Endothelial cell of umbilical vein (primary cell): ENCODE measurements around the gene NAA20. TPM values are rescaled to one million over a fixed set of nuclear protein-coding genes. Genes with fewer than 3 reads are reported as not detected.

ENCODE experiments used
- BruUV-seq: library from RNA; stranded (reverse); fragments of 400-500 nt; replicated peaks from 2 replicates; lab custom pipeline; 2021; lab: Mats Ljungman, UMichigan
- CTCF ChIA-PET: fragments of 300-600, 350-600 bp; sonication (Branson Sonifier 250); formaldehyde crosslinking; loops from one replicate; lab custom pipeline; 2021; ENCODE audit warnings: antibody characterized with exemption, inconsistent platforms; lab: Charles Lee
- POLR2A ChIA-PET: fragments of 300-600, 350-600 bp; sonication (Branson Sonifier 250); formaldehyde crosslinking; loops from one replicate; lab custom pipeline; 2021; ENCODE audit warnings: antibody characterized with exemption, inconsistent platforms; lab: Charles Lee
- DNase-seq: peaks from one replicate; pipeline ENCODE4 v3.0.0-alpha.2; 2011; ENCODE audit warnings: low read depth, low spot score
- FAIRE-seq: peaks from 2 replicates; lab custom pipeline; 2011; peaks lifted over from hg19 to GRCh38; lab: Jason Lieb, UNC
- H2AFZ ChIP-seq: 2 replicates; pipeline ENCODE4 v1.6.0; 2012; ENCODE audit warnings: low read depth, low read length, control low read depth, inconsistent platforms
- H3K27ac ChIP-seq: 2 replicates; pipeline ENCODE4 v1.5.1; 2011; ENCODE audit warnings: low read depth, mild to moderate bottlenecking, control low read depth, low read length, moderate library complexity; ENCODE audit not compliant: insufficient read depth
- H3K27me3 ChIP-seq, 2 experiments: 2 replicates each; pipeline versions ENCODE4 v1.6.0 to v1.6.1; 2011; ENCODE audit warnings: low read length in 2 of 2, mixed read lengths in 1 of 2; ENCODE audit not compliant: control insufficient read depth in 2 of 2, insufficient read depth in 2 of 2
- H3K36me3 ChIP-seq, 2 experiments: 2 replicates in 1 of 2; 3 replicates in 1 of 2; pipeline ENCODE4 v1.5.1; 2011; ENCODE audit warnings: low read length in 2 of 2, mild to moderate bottlenecking in 1 of 2, moderate library complexity in 1 of 2; ENCODE audit not compliant: control insufficient read depth in 2 of 2, insufficient read depth in 2 of 2; ENCODE audit errors: extremely low read depth in 1 of 2
- H3K4me1 ChIP-seq: 3 replicates; pipeline ENCODE4 v1.5.1; 2011; ENCODE audit warnings: mild to moderate bottlenecking, low read length; ENCODE audit not compliant: control insufficient read depth, insufficient read depth; ENCODE audit errors: extremely low read depth
- H3K4me2 ChIP-seq: 2 replicates; pipeline ENCODE4 v1.6.1; 2011; ENCODE audit warnings: low read length, control low read depth, mixed read lengths; ENCODE audit not compliant: insufficient read depth
- H3K4me3 ChIP-seq, 3 experiments: fragments of 200-600 bp in 1 of 3; sonication (generic), shearing (Covaris generic) in 1 of 3; replicated peaks in 1 of 3; 2 replicates each; pipeline ENCODE4 v1.5.1; 2011 to 2016; ENCODE audit warnings: control low read depth in 3 of 3, low read length in 3 of 3, mild to moderate bottlenecking in 2 of 3, inconsistent platforms in 1 of 3, low read depth in 1 of 3, moderate library complexity in 1 of 3; ENCODE audit not compliant: insufficient read depth in 1 of 3
- H3K79me2 ChIP-seq: 2 replicates; pipeline ENCODE4 v1.6.0; 2012; ENCODE audit warnings: low read length, inconsistent platforms; ENCODE audit not compliant: control insufficient read depth, insufficient read depth
- H3K9ac ChIP-seq: replicated peaks from 2 replicates; pipeline ENCODE3; 2011; ENCODE audit warnings: low read length, control low read depth; ENCODE audit not compliant: insufficient read depth; ENCODE audit errors: extremely low read depth
- H3K9me1 ChIP-seq: replicated peaks from 3 replicates; pipeline ENCODE4 v1.6.0; 2011; ENCODE audit warnings: mild to moderate bottlenecking, low read length; ENCODE audit not compliant: control insufficient read depth, insufficient read depth; ENCODE audit errors: extremely low read depth
- H3K9me3 ChIP-seq: replicated peaks from 2 replicates; pipeline ENCODE4 v1.5.1; 2012; ENCODE audit warnings: low read length, inconsistent platforms; ENCODE audit not compliant: control insufficient read depth, insufficient read depth
- H4K20me1 ChIP-seq: replicated peaks from 2 replicates; pipeline ENCODE3; 2011; ENCODE audit warnings: mild to moderate bottlenecking, low read length; ENCODE audit not compliant: control insufficient read depth, insufficient read depth; ENCODE audit errors: extremely low read depth
- CTCF ChIP-seq, 2 donors: IDR thresholded peaks; 1 replicate in 1 of 2; 2 replicates in 1 of 2; pipeline ENCODE4 v1.5.1; 2011; ENCODE audit warnings: low read length in 2 of 2, mild to moderate bottlenecking in 2 of 2, moderate library complexity in 2 of 2, control low read depth in 1 of 2, inconsistent platforms in 1 of 2, low read depth in 1 of 2; ENCODE audit not compliant: insufficient read depth in 1 of 2; ENCODE audit errors: extremely low read depth in 1 of 2
- EZH2 ChIP-seq: IDR thresholded peaks from 2 replicates; pipeline ENCODE4 v1.6.1; 2012; ENCODE audit warnings: borderline replicate concordance, low read depth, mild to moderate bottlenecking, moderate library complexity, low read length, inconsistent platforms; ENCODE audit not compliant: severe bottlenecking
- FOS ChIP-seq: IDR thresholded peaks from 2 replicates; pipeline ENCODE4 v1.6.1; 2011; ENCODE audit warnings: mild to moderate bottlenecking, low read length, moderate library complexity, borderline replicate concordance; ENCODE audit not compliant: insufficient read depth
- GATA2 ChIP-seq: IDR thresholded peaks from 2 replicates; pipeline ENCODE4 v1.7.0; 2011; ENCODE audit warnings: low read depth, mild to moderate bottlenecking, moderate library complexity, mixed read lengths, low read length; ENCODE audit not compliant: insufficient read length, insufficient read depth
- JUN ChIP-seq: IDR thresholded peaks from 2 replicates; pipeline ENCODE4 v1.6.1; 2011; ENCODE audit warnings: borderline replicate concordance, low read depth; ENCODE audit not compliant: insufficient read length, insufficient read depth
- MAX ChIP-seq: IDR thresholded peaks from 2 replicates; pipeline ENCODE4 v1.6.1; 2011; ENCODE audit not compliant: insufficient read depth, insufficient read length
- MYC ChIP-seq: IDR thresholded peaks from one replicate; pipeline ENCODE4 v1.6.1; 2011; ENCODE audit warnings: mild to moderate bottlenecking, low read depth, low read length
- POLR2A ChIP-seq: IDR thresholded peaks from 2 replicates; pipeline ENCODE4 v1.6.1; 2012; ENCODE audit warnings: low read depth, mild to moderate bottlenecking, control low read depth, low read length
- POLR2AphosphoS5 ChIP-seq: IDR thresholded peaks from 2 replicates; pipeline ENCODE4 v1.6.1; 2012; ENCODE audit warnings: low read depth, mild to moderate bottlenecking, control low read depth, low read length, moderate library complexity; ENCODE audit not compliant: insufficient read depth
- dilution Hi-C: fragments of 300-500 bp; cut with MboI; formaldehyde crosslinking; loops from one replicate; pipeline ENCODE4 v1.15.0; 2019; ENCODE audit warnings: low sequenced_read_pairs; ENCODE audit not compliant: extremely low pct_ligation_motif_present
- intact Hi-C: fragments of 100-400 bp; cut with micrococcal nuclease; formaldehyde crosslinking; loops from one replicate; pipeline ENCODE4 v1.10.0; 2022
- polyA plus RNA-seq, 4 experiments: library from polyadenylated mRNA; depleted of rRNA in 3 of 4; stranded (reverse) in 3 of 4; unstranded in 1 of 4; fragments of >200 nt; gene quantifications; 2 replicates each; pipeline versions ENCODE4 v1.2.1 to v1.2.3, GENCODE V29; 2011 to 2012; ENCODE audit warnings: missing spikeins in 1 of 4
- total RNA-seq: library from RNA; stranded (reverse); gene quantifications from 2 replicates; pipeline ENCODE4 v1.2.3, GENCODE V29; 2021

The NAA20 gene
- total and polyA plus RNA-seq, 2 donors (not counting 3 experiments of a cell fraction or from before 2014, with no cell fraction given): 48.6 to 77.3 TPM

GRCh38 chr20:19967445-19967844 lies 49.7 kb upstream of the NAA20 start:
- dilution Hi-C loops (no loop called here), intact Hi-C loops (no loop called here)
- Histone ChIP-seq H3K36me3 (peaks cover 21 to 44% of the 10 kb centered on the region in 2 experiments), H2AFZ (no peak overlapping the region), H3K4me3 (no peak overlapping the region), H3K79me2 (no peaks in the 10 kb centered on the region), H3K4me1 (no peaks in the 10 kb centered on the region), H3K9me3 (no peaks in the 10 kb centered on the region), H3K9ac (no peak overlapping the region), H4K20me1 (no peaks in the 10 kb centered on the region), H3K27ac (no peak overlapping the region), H3K27me3 (no peaks in the 10 kb centered on the region), H3K9me1 (no peaks in the 10 kb centered on the region), H3K4me2 (no peak overlapping the region)
- FAIRE-seq: no peak
- POLR2A ChIA-PET: no interaction called here
- TF ChIP-seq MAX (no peak), CTCF (IDR thresholded peaks at IDR 0.05; ENCODE audit: extremely low read depth in 1 of 2, insufficient read depth in 1 of 2, low read depth in 1 of 2, low read length in 2 of 2) (no peak), FOS (no peak), GATA2 (no peak), EZH2 (no peak), JUN (no peak), POLR2A (no peak), POLR2AphosphoS5 (no peak), MYC (no peak)
- no peak for DNase-seq
- CTCF ChIA-PET: no interaction called here
- BruUV-seq: no TSS peak
